ENCODE data around the gene DUSP14. TPM values are rescaled to one million over a fixed set of nuclear protein-coding genes. Genes with fewer than 3 reads are reported as not detected.

Gene DUSP14
- total and polyA plus RNA-seq, 11 donors, result 9.9 to 39.1 (median 16.5) TPM

DNA sequence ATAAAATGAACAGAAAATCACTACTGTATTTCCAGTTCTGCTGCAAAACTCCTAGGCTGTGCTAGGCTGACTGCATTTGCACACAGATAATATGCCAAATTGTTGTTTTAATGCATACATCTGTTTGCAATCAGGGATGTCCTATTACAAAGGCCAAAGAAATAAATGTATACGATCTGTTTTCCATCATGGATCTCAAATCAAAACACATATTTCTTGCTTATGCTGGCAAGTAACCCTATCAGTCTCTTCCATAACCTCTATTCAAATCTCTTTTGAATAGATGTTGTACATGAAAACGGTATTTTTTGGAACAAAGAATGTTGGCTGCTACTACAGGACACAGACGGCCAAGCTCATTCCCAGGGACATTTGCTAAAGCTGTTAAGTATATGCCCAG lies 56.6 kb downstream of the DUSP14 start:
- Histone ChIP-seq H3K4me3 (no peak overlapping the region), H3K36me3 (peaks cover 0 to 38% (median 17%) of the 10 kb centered on the region in 9 donors), H3K9me3 (no peaks in the 10 kb centered on the region), H3K27me3 (no peaks in the 10 kb centered on the region), H3K4me1 (peaks cover 0 to 53% (median 32%) of the 10 kb centered on the region in 12 donors), H3K27ac (no peak overlapping the region)
- DNase-seq (no peak), ATAC-seq (no peak)
- TF ChIP-seq POLR2A (IDR thresholded peaks at IDR 0.05), result no peak
- TF ChIP-seq, protein P1, sequence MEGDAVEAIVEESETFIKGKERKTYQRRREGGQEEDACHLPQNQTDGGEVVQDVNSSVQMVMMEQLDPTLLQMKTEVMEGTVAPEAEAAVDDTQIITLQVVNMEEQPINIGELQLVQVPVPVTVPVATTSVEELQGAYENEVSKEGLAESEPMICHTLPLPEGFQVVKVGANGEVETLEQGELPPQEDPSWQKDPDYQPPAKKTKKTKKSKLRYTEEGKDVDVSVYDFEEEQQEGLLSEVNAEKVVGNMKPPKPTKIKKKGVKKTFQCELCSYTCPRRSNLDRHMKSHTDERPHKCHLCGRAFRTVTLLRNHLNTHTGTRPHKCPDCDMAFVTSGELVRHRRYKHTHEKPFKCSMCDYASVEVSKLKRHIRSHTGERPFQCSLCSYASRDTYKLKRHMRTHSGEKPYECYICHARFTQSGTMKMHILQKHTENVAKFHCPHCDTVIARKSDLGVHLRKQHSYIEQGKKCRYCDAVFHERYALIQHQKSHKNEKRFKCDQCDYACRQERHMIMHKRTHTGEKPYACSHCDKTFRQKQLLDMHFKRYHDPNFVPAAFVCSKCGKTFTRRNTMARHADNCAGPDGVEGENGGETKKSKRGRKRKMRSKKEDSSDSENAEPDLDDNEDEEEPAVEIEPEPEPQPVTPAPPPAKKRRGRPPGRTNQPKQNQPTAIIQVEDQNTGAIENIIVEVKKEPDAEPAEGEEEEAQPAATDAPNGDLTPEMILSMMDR (IDR thresholded peaks at IDR 0.05), result no peak
- intact Hi-C loops (cut with DNase I), result no loop called here
- WGBS, 4 donors, result 30 to 40% (median 37%) methylated on average over 3 of the region's 3 CpGs

DNA sequence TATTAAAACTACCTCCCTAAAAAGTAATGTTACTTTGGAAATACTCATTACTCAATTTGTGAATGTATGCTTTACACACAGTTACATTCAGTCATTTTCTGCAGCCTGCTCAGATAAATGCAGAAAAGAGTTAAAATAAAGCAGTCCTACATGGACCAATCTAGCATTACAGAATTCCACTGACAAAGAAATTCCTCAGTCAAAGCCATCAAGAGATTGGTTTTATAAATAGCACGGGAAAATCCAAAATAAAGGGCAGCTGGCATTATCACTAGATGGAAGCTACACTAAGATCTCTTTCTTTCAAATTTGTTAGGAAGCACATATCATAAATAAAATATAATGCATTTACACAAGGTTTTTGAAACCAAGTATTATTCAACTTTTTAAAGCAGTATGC lies 58.3 kb downstream of the DUSP14 start:
- Histone ChIP-seq H3K27me3 (no peaks in the 10 kb centered on the region), H3K36me3 (peaks cover 0 to 34% (median 13%) of the 10 kb centered on the region in 9 donors), H3K4me1 (peaks cover 0 to 59% (median 39%) of the 10 kb centered on the region in 12 donors), H3K9me3 (no peaks in the 10 kb centered on the region), H3K4me3 (no peak overlapping the region), H3K27ac (peak overlapping the region in 2 of 12 donors; percentile 19 to 31)
- peak in 2 of 4 donors; percentile 27 to 29 for ATAC-seq
- no peak for DNase-seq
- 8 to 24% (median 17%) methylated on average over 1 of the region's 1 CpG for WGBS, 4 donors
- intact Hi-C loops (cut with DNase I), result no loop called here
- TF ChIP-seq, protein P1 (IDR thresholded peaks at IDR 0.05), result no peak
- no peak for TF ChIP-seq POLR2A (IDR thresholded peaks at IDR 0.05)

DNA sequence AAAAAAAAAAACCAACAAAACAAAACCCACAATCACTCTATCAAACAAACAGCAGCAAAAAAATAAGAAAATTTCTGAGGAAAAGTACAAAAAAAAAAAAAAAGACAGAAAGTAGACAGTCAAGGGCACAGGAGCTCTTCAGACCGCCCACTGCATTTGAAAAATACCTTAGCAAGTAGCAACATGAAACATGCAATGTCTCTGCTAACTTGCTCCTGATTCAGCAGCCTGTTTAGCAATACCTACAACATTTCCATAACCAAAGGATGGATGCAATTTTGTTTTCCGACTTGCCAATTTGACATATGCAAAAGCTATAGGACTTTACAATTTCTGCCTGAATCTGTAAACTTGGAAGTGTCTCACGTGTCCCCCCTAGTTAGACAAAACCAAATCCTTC lies 62.1 kb downstream of the DUSP14 start:
- WGBS, 4 donors, result 79 to 88% (median 84%) methylated on average over 3 of the region's 3 CpGs
- no peak for ATAC-seq
- TF ChIP-seq POLR2A (IDR thresholded peaks at IDR 0.05), result no peak
- TF ChIP-seq, protein P1 (IDR thresholded peaks at IDR 0.05), result no peak
- Histone ChIP-seq H3K36me3 (peaks cover 0 to 61% (median 36%) of the 10 kb centered on the region in 9 donors), H3K27ac (no peak overlapping the region), H3K9me3 (no peaks in the 10 kb centered on the region), H3K4me3 (no peak overlapping the region), H3K27me3 (no peaks in the 10 kb centered on the region), H3K4me1 (peaks cover 0 to 47% (median 33%) of the 10 kb centered on the region in 12 donors)
- no peak for DNase-seq
- intact Hi-C loops (cut with DNase I), result loop anchor here in 1 of 10 donors (10.0 kb wide), 1 partner anchor 53 kb away; the partner anchor contains the start of gene SYNRG

DNA sequence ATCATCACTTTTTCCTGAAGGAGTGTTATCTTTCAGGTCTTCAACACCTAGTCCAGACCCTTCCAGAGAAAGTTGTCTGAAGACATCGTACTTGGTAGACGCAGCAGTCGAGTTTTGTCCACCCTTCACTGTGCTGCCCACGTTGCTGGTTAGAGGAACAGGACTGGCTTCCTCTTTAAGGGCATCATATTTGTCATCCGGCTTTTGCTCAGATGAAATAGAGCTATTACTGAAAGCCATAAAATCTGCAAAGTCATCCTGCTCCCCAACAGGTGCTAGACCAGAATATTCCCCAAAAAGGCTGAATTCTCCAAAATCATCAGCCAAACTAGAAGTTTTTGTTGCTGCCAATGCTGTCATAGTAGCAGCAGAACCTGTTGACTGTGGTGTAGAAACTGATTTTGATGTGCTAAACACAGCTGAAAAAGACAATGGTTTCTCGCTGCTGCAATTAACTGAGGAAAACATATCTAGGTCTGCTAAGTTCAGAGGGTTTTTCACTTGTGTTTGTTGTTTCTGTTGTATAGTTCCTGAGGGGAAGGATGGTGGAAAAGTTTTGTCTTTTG lies 63.8 kb downstream of the DUSP14 start:
- no peak for DNase-seq
- intact Hi-C loops (cut with DNase I), result loop anchor here in 1 of 10 donors (10.0 kb wide), 1 partner anchor 51 kb away; the partner anchor contains the start of gene SYNRG
- peaks cover 0 to 31% (median 21%) of the 10 kb centered on the region in 12 donors for H3K4me1 ChIP-seq
- ATAC-seq, result no peak
- TF ChIP-seq, protein P1 (IDR thresholded peaks at IDR 0.05), result no peak
- TF ChIP-seq POLR2A (IDR thresholded peaks at IDR 0.05), result no peak
- H3K9me3 ChIP-seq, result no peaks in the 10 kb centered on the region
- H3K27me3 ChIP-seq, result no peaks in the 10 kb centered on the region
- peaks cover 0 to 73% (median 51%) of the 10 kb centered on the region in 9 donors for H3K36me3 ChIP-seq
- no peak overlapping the region for H3K4me3 ChIP-seq
- 83 to 90% (median 86%) methylated on average over 6 of the region's 6 CpGs for WGBS, 4 donors
- no peak overlapping the region for H3K27ac ChIP-seq
